HepG2 (cell line): ENCODE data around the gene SYNGR1. TPM values are rescaled to one million over a fixed set of nuclear protein-coding genes. Genes with fewer than 3 reads are reported as not detected.

Source experiments
- NAIF1 ChIP-seq: sonication (generic); formaldehyde crosslinking; IDR thresholded peaks from 2 replicates; pipeline ENCODE4 v1.5.0; 2020; ENCODE audit warnings: mild to moderate bottlenecking, missing genetic modification reagents, borderline replicate concordance
- ONECUT2 ChIP-seq: sonication (generic); formaldehyde crosslinking; IDR thresholded peaks from 2 replicates; pipeline ENCODE4 v1.4.0; 2020; ENCODE audit warnings: missing genetic modification reagents
- TEAD2 ChIP-seq: sonication (generic); formaldehyde crosslinking; IDR thresholded peaks from 2 replicates; pipeline ENCODE4 v1.9.0; 2021; ENCODE audit warnings: missing genetic modification reagents
- ZNF329 ChIP-seq: sonication (generic); formaldehyde crosslinking; IDR thresholded peaks from 2 replicates; pipeline ENCODE4 v1.9.0; 2021; ENCODE audit warnings: low read depth, mild to moderate bottlenecking, missing genetic modification reagents
- ZNF432 ChIP-seq: sonication (generic); formaldehyde crosslinking; IDR thresholded peaks from 2 replicates; pipeline ENCODE4 v1.5.0; 2020; ENCODE audit warnings: missing genetic modification reagents, mild to moderate bottlenecking, borderline replicate concordance
- ZNF589 ChIP-seq: sonication (generic); formaldehyde crosslinking; conservative IDR thresholded peaks from 2 replicates; pipeline ENCODE4 v1.8.0; 2022; ENCODE audit warnings: mild to moderate bottlenecking, moderate library complexity, missing genetic modification reagents
- ZNF598 ChIP-seq: sonication (generic); formaldehyde crosslinking; IDR thresholded peaks from 2 replicates; pipeline ENCODE4 v1.5.1; 2020; ENCODE audit warnings: mild to moderate bottlenecking, missing genetic modification reagents, borderline replicate concordance
- ZNF652 ChIP-seq: IDR thresholded peaks from 2 replicates; pipeline ENCODE4 v1.6.1; 2016; ENCODE audit warnings: low read depth, borderline replicate concordance
- ZNF839 ChIP-seq: sonication (generic); formaldehyde crosslinking; IDR thresholded peaks from 2 replicates; pipeline ENCODE4 v1.4.0; 2020; ENCODE audit warnings: missing genetic modification reagents, mild to moderate bottlenecking, borderline replicate concordance
- ZNF891 ChIP-seq: sonication (generic); formaldehyde crosslinking; IDR thresholded peaks from 2 replicates; pipeline ENCODE4 v1.5.0; 2020; ENCODE audit warnings: mild to moderate bottlenecking, missing genetic modification reagents
- polyA plus RNA-seq, 8 experiments: library from polyadenylated mRNA; depleted of rRNA in 3 of 8; stranded (reverse) in 7 of 8; unstranded in 1 of 8; fragments of >200 nt; fragmentation: Illumina TruSeq in 4 of 8; extraction: Trizol in 4 of 8; gene quantifications; 2 replicates each; pipeline versions ENCODE4 v1.2.1 to v1.2.3, GENCODE V29; 2011 to 2016; ENCODE audit warnings: low read depth in 4 of 8, missing spikeins in 1 of 8, mixed read lengths in 1 of 8; ENCODE audit not compliant: insufficient read depth in 1 of 8
- total RNA-seq, 5 experiments: library from RNA; depleted of rRNA; stranded (reverse); fragments of >200 nt; fragmentation: Illumina TruSeq; extraction: Trizol; gene quantifications; 2 replicates each; pipeline ENCODE4 v1.2.3, GENCODE V29; 2016; ENCODE audit warnings: low read depth in 1 of 5
- TF ChIP-seq, protein P1 (sequence below): sonication (generic); formaldehyde crosslinking; IDR thresholded peaks from 2 replicates; pipeline ENCODE4 v1.8.1; 2023; ENCODE audit warnings: mild to moderate bottlenecking, moderate library complexity, missing genetic modification reagents
- TF ChIP-seq, protein P2 (sequence below): sonication (generic); formaldehyde crosslinking; IDR thresholded peaks from 2 replicates; pipeline ENCODE4 v1.5.0; 2020; ENCODE audit warnings: mild to moderate bottlenecking, missing genetic modification reagents
- TF ChIP-seq, protein P3 (sequence below): sonication (generic); formaldehyde crosslinking; IDR thresholded peaks from 2 replicates; pipeline ENCODE4 v1.4.0; 2020; ENCODE audit warnings: mild to moderate bottlenecking, missing genetic modification reagents
- TF ChIP-seq, protein P4 (sequence below): sonication (generic); formaldehyde crosslinking; IDR thresholded peaks from 2 replicates; pipeline ENCODE4 v1.4.0; 2020; ENCODE audit warnings: mild to moderate bottlenecking, low read depth, missing genetic modification reagents

Gene SYNGR1
- total and polyA plus RNA-seq, 2 of the 13 experiments (the other 11 are each of a cell fraction or from before 2014, with no cell fraction given): 0.27 to 2.7 TPM

DNA sequence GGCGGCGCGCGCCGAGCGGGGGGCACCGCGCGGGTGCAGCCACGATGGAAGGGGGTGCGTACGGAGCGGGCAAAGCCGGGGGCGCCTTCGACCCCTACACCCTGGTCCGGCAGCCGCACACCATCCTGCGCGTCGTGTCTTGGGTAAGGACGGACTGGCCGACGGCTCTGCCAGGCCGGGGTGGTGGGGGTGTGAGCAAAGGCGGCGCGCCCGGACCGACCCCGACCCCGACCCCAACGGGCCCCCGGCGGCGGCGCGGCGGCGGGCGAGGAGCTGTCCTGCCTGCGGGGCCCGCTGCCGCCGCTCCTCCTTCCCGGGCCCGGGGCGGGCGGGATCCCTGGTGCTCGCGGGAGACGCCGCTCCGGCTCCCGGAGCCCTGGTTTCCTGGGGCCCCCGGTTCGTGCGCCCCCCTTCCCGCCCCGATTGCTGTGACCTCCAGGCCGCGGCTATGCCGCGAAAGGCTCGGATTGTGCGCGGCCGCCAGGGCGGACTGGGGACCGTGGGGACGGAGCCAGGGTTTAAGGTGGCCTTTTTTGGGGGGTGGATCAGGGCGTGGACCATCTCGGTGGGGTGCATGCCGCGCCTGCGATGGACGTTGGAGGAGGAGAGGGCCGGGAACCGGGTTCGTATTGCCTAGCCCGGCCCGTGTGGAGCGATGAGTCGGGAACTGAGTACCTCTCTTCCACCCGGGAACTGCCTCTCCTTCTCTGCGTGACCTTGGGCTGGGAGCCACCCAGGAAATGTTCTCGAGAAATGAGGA, at the start of gene SYNGR1 (continued):
- TF ChIP-seq NAIF1 (CRISPR knock-in tag) (no peak), ZNF652 (CRISPR knock-in tag) (no peak), ZNF839 (CRISPR knock-in tag) (no peak), ONECUT2 (CRISPR knock-in tag) (no peak), ZNF329 (CRISPR knock-in tag) (no peak), ZNF432 (CRISPR knock-in tag) (no peak), ZNF589 (no peak), ZNF891 (CRISPR knock-in tag) (no peak), TEAD2 (CRISPR knock-in tag) (no peak), ZNF598 (CRISPR knock-in tag) (no peak)
- TF ChIP-seq, protein P1, sequence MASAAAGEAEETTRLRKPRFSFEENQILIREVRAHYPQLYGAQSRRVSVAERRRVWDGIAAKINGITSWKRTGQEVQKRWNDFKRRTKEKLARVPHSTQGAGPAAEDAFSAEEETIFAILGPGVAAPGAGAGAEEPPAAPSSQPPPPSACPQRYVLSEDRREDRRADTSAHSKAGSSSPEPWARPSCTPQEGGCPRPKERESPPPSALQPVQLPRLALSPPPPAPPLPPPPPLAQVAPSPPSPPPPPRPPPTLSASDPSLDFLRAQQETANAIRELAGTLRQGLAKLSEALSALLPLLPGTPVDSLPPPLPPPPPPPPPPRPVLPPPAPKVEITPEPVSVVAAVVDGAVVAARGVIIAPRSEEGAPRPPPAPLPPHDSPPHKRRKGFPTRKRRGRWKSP (CRISPR knock-in tag): no peak
- TF ChIP-seq, protein P2, sequence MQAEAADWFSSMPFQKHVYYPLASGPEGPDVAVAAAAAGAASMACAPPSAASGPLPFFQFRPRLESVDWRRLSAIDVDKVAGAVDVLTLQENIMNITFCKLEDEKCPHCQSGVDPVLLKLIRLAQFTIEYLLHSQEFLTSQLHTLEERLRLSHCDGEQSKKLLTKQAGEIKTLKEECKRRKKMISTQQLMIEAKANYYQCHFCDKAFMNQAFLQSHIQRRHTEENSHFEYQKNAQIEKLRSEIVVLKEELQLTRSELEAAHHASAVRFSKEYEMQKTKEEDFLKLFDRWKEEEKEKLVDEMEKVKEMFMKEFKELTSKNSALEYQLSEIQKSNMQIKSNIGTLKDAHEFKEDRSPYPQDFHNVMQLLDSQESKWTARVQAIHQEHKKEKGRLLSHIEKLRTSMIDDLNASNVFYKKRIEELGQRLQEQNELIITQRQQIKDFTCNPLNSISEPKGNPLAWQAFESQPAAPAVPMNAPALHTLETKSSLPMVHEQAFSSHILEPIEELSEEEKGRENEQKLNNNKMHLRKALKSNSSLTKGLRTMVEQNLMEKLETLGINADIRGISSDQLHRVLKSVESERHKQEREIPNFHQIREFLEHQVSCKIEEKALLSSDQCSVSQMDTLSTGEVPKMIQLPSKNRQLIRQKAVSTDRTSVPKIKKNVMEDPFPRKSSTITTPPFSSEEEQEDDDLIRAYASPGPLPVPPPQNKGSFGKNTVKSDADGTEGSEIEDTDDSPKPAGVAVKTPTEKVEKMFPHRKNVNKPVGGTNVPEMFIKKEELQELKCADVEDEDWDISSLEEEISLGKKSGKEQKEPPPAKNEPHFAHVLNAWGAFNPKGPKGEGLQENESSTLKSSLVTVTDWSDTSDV (CRISPR knock-in tag): no peak
- TF ChIP-seq, protein P3, sequence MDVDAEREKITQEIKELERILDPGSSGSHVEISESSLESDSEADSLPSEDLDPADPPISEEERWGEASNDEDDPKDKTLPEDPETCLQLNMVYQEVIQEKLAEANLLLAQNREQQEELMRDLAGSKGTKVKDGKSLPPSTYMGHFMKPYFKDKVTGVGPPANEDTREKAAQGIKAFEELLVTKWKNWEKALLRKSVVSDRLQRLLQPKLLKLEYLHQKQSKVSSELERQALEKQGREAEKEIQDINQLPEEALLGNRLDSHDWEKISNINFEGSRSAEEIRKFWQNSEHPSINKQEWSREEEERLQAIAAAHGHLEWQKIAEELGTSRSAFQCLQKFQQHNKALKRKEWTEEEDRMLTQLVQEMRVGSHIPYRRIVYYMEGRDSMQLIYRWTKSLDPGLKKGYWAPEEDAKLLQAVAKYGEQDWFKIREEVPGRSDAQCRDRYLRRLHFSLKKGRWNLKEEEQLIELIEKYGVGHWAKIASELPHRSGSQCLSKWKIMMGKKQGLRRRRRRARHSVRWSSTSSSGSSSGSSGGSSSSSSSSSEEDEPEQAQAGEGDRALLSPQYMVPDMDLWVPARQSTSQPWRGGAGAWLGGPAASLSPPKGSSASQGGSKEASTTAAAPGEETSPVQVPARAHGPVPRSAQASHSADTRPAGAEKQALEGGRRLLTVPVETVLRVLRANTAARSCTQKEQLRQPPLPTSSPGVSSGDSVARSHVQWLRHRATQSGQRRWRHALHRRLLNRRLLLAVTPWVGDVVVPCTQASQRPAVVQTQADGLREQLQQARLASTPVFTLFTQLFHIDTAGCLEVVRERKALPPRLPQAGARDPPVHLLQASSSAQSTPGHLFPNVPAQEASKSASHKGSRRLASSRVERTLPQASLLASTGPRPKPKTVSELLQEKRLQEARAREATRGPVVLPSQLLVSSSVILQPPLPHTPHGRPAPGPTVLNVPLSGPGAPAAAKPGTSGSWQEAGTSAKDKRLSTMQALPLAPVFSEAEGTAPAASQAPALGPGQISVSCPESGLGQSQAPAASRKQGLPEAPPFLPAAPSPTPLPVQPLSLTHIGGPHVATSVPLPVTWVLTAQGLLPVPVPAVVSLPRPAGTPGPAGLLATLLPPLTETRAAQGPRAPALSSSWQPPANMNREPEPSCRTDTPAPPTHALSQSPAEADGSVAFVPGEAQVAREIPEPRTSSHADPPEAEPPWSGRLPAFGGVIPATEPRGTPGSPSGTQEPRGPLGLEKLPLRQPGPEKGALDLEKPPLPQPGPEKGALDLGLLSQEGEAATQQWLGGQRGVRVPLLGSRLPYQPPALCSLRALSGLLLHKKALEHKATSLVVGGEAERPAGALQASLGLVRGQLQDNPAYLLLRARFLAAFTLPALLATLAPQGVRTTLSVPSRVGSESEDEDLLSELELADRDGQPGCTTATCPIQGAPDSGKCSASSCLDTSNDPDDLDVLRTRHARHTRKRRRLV: no peak
- TF ChIP-seq, protein P4, sequence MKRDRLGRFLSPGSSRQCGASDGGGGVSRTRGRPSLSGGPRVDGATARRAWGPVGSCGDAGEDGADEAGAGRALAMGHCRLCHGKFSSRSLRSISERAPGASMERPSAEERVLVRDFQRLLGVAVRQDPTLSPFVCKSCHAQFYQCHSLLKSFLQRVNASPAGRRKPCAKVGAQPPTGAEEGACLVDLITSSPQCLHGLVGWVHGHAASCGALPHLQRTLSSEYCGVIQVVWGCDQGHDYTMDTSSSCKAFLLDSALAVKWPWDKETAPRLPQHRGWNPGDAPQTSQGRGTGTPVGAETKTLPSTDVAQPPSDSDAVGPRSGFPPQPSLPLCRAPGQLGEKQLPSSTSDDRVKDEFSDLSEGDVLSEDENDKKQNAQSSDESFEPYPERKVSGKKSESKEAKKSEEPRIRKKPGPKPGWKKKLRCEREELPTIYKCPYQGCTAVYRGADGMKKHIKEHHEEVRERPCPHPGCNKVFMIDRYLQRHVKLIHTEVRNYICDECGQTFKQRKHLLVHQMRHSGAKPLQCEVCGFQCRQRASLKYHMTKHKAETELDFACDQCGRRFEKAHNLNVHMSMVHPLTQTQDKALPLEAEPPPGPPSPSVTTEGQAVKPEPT (CRISPR knock-in tag): no peak
